K562 (cell line): ENCODE data around the gene SHC1. TPM values are rescaled to one million over a fixed set of nuclear protein-coding genes. Genes with fewer than 3 reads are reported as not detected.

ENCODE experiments used
- FOXJ2 ChIP-seq: fragments of 200-800 bp; sonication (Bioruptor generic); IDR thresholded peaks from 2 replicates; pipeline ENCODE4 v1.6.1; 2016; ENCODE audit warnings: missing genetic modification characterization, missing compliant biosample characterization
- FUS ChIP-seq: fragments of 200-400 bp; formaldehyde crosslinking; optimal IDR thresholded peaks from 2 replicates; pipeline ENCODE3; 2017; ENCODE audit warnings: low read depth, low read length
- ILK ChIP-seq: fragments of 450-650 bp; IDR thresholded peaks from 2 replicates; pipeline ENCODE4 v1.6.1; 2016; ENCODE audit warnings: missing genetic modification characterization, low read depth, mild to moderate bottlenecking, missing compliant biosample characterization, moderate library complexity, borderline replicate concordance
- KLF1 ChIP-seq: fragments of 450-650 bp; IDR thresholded peaks from 2 replicates; pipeline ENCODE4 v1.6.1; 2016; ENCODE audit warnings: missing genetic modification characterization, missing compliant biosample characterization
- KLF6 ChIP-seq: fragments of 250-450 bp; sonication (Bioruptor Pico); IDR thresholded peaks from 2 replicates; pipeline ENCODE4 v1.4.0; 2020; ENCODE audit warnings: mild to moderate bottlenecking, moderate library complexity, borderline replicate concordance
- MYNN ChIP-seq, 2 experiments: sonication (generic); formaldehyde crosslinking in 1 of 2; IDR thresholded peaks; 2 replicates each; pipeline versions ENCODE4 v1.5.0 to v1.6.1; 2016 to 2020; ENCODE audit warnings: antibody characterized with exemption in 1 of 2, missing genetic modification reagents in 1 of 2
- NFYB ChIP-seq: IDR thresholded peaks from 2 replicates; pipeline ENCODE4 v1.6.1; 2011; ENCODE audit warnings: mild to moderate bottlenecking, moderate library complexity; ENCODE audit not compliant: insufficient read length; ENCODE audit errors: extremely low read depth
- NR2C2 ChIP-seq, 2 experiments: fragments of 200-800 bp in 1 of 2; sonication (Bioruptor generic) in 1 of 2; sonication (generic) in 1 of 2; formaldehyde crosslinking in 1 of 2; IDR thresholded peaks; 2 replicates each; pipeline versions ENCODE4 v1.6.1 to v1.8.0; 2016 to 2022; ENCODE audit warnings: mild to moderate bottlenecking in 1 of 2, missing compliant biosample characterization in 1 of 2, missing genetic modification characterization in 1 of 2, missing genetic modification reagents in 1 of 2
- SIN3B ChIP-seq: fragments of 450-650 bp; IDR thresholded peaks from 2 replicates; pipeline ENCODE4 v1.6.1; 2017; ENCODE audit warnings: low read depth, mild to moderate bottlenecking, moderate library complexity
- SMAD2 ChIP-seq: fragments of 150-350 bp; IDR thresholded peaks from 2 replicates; pipeline ENCODE4 v1.6.1; 2014; ENCODE audit warnings: low read depth, mild to moderate bottlenecking, low read length
- SRSF1 ChIP-seq: fragments of 200-400 bp; formaldehyde crosslinking; IDR thresholded peaks from 2 replicates; pipeline ENCODE4 v1.6.1; 2017; ENCODE audit warnings: mild to moderate bottlenecking, low read depth, low read length, moderate library complexity
- SRSF7 ChIP-seq: fragments of 200-400 bp; formaldehyde crosslinking; optimal IDR thresholded peaks from 2 replicates; pipeline ENCODE3; 2017; ENCODE audit warnings: mild to moderate bottlenecking, low read depth, low read length
- ZEB2 ChIP-seq: fragments of 450-650 bp; IDR thresholded peaks from 2 replicates; pipeline ENCODE4 v1.6.1; 2016
- ZNF133 ChIP-seq: fragments of 250-450 bp; sonication (Bioruptor Pico); IDR thresholded peaks from 2 replicates; pipeline ENCODE4 v1.4.0; 2020; ENCODE audit warnings: mild to moderate bottlenecking
- ZNF79 ChIP-seq: fragments of 250-450 bp; sonication (Bioruptor Pico); IDR thresholded peaks from 2 replicates; pipeline ENCODE4 v1.4.0; 2020; ENCODE audit warnings: low read depth, mild to moderate bottlenecking, moderate library complexity
- polyA plus RNA-seq, 8 experiments: library from polyadenylated mRNA; depleted of rRNA in 4 of 8; stranded (reverse) in 5 of 8; unstranded in 3 of 8; fragments of >200 nt; fragmentation: Nextera tagmentation in 2 of 8; fragmentation: Illumina TruSeq in 1 of 8; extraction: Ambion mirVana in 2 of 8; extraction: Trizol in 1 of 8; gene quantifications; 2 replicates each; pipeline versions ENCODE4 v1.2.1 to v1.2.3, GENCODE V29; 2011 to 2014; ENCODE audit warnings: inconsistent platforms in 1 of 8, missing spikeins in 1 of 8
- total RNA-seq, 7 experiments: library from RNA; depleted of rRNA in 6 of 7; stranded (reverse); fragments of >200 nt in 6 of 7; fragmentation: Illumina TruSeq in 2 of 7; extraction: Trizol in 2 of 7; gene quantifications; 2 replicates each; pipeline versions ENCODE4 v1.2.1 to v1.2.3, GENCODE V29; 2011 to 2021; ENCODE audit warnings: low replicate concordance in 1 of 7
- TF ChIP-seq, protein P1 (sequence below): fragments of 450-650 bp; IDR thresholded peaks from 2 replicates; pipeline ENCODE4 v1.6.1; 2017; ENCODE audit warnings: antibody characterized with exemption, mild to moderate bottlenecking
- TF ChIP-seq, protein P2 (sequence below): fragments of 450-650 bp; conservative IDR thresholded peaks from 2 replicates; pipeline ENCODE4 v1.6.1; 2016; ENCODE audit warnings: missing genetic modification characterization, low read depth, mild to moderate bottlenecking, control low read depth, missing compliant biosample characterization
- TF ChIP-seq, protein P3 (sequence below), 2 experiments: IDR thresholded peaks in 1 of 2; conservative IDR thresholded peaks in 1 of 2; 2 replicates each; pipeline ENCODE4 v1.6.1; 2016; ENCODE audit warnings: low read depth in 2 of 2, mild to moderate bottlenecking in 1 of 2, missing compliant biosample characterization in 1 of 2, missing genetic modification characterization in 1 of 2, moderate library complexity in 1 of 2

Gene SHC1
- total and polyA plus RNA-seq, 9 of the 15 experiments (the other 6 are each of a cell fraction or from before 2014, with no cell fraction given) = 4.1 to 113 (median 51.9) TPM

DNA sequence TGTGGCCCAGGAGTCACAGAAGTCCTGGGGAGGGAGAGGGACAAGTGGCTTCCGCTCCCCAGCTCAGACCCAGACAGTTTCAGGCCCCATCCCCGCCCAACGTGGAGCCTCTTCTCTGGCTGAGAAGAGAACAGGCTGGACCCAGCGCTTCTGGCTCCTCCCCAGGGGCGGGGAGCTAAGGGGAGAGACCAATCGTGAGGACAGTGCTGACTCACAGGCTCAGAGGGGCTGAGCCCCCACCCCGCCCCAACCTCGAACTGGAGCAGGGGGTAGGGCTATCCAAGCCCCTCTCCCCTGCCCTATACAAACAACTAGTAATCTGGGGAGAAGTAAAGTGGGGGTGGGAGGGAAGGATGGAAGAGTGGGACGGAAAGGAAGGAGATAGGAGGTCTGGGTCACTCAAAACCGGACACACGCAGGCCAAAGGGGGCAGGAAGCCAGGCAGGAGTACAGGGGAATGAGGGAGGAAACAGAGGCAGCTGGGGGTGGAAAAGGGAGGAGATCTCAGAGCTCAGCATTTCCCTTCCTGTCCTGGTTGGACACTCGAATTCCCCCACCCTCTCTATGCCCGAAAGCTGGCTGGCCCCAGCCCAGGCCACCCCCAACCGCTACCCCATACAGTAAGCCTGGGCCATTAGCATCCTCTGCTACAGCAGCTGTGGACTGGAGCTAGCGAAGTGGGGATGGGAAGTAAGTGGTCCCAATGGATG is at the start of gene SHC1 (continued):
- TF ChIP-seq ZNF79 (CRISPR knock-in tag) (no peak), SIN3B (no peak), NR2C2 (CRISPR knock-in tag; IDR thresholded peaks at IDR 0.05) (no peak), NR2C2 (tag; IDR thresholded peaks at IDR 0.05) (peak; percentile 57), FUS (no peak), KLF6 (CRISPR knock-in tag) (no peak), MYNN (IDR thresholded peaks at IDR 0.05) (no peak), MYNN (CRISPR knock-in tag; IDR thresholded peaks at IDR 0.05) (no peak), ILK (tag) (no peak), KLF1 (tag) (no peak), SRSF7 (no peak), NFYB (no peak), FOXJ2 (tag) (no peak), SRSF1 (no peak), ZEB2 (no peak), SMAD2 (no peak), ZNF133 (CRISPR knock-in tag) (no peak)
- TF ChIP-seq, protein P1, sequence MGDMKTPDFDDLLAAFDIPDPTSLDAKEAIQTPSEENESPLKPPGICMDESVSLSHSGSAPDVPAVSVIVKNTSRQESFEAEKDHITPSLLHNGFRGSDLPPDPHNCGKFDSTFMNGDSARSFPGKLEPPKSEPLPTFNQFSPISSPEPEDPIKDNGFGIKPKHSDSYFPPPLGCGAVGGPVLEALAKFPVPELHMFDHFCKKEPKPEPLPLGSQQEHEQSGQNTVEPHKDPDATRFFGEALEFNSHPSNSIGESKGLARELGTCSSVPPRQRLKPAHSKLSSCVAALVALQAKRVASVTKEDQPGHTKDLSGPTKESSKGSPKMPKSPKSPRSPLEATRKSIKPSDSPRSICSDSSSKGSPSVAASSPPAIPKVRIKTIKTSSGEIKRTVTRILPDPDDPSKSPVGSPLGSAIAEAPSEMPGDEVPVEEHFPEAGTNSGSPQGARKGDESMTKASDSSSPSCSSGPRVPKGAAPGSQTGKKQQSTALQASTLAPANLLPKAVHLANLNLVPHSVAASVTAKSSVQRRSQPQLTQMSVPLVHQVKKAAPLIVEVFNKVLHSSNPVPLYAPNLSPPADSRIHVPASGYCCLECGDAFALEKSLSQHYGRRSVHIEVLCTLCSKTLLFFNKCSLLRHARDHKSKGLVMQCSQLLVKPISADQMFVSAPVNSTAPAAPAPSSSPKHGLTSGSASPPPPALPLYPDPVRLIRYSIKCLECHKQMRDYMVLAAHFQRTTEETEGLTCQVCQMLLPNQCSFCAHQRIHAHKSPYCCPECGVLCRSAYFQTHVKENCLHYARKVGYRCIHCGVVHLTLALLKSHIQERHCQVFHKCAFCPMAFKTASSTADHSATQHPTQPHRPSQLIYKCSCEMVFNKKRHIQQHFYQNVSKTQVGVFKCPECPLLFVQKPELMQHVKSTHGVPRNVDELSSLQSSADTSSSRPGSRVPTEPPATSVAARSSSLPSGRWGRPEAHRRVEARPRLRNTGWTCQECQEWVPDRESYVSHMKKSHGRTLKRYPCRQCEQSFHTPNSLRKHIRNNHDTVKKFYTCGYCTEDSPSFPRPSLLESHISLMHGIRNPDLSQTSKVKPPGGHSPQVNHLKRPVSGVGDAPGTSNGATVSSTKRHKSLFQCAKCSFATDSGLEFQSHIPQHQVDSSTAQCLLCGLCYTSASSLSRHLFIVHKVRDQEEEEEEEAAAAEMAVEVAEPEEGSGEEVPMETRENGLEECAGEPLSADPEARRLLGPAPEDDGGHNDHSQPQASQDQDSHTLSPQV = 0 out of 2 replicates have a peak, but pooled peaks have one; percentile 44
- TF ChIP-seq, protein P2, sequence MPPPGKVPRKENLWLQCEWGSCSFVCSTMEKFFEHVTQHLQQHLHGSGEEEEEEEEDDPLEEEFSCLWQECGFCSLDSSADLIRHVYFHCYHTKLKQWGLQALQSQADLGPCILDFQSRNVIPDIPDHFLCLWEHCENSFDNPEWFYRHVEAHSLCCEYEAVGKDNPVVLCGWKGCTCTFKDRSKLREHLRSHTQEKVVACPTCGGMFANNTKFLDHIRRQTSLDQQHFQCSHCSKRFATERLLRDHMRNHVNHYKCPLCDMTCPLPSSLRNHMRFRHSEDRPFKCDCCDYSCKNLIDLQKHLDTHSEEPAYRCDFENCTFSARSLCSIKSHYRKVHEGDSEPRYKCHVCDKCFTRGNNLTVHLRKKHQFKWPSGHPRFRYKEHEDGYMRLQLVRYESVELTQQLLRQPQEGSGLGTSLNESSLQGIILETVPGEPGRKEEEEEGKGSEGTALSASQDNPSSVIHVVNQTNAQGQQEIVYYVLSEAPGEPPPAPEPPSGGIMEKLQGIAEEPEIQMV (tag) = no peak
- TF ChIP-seq, protein P3, sequence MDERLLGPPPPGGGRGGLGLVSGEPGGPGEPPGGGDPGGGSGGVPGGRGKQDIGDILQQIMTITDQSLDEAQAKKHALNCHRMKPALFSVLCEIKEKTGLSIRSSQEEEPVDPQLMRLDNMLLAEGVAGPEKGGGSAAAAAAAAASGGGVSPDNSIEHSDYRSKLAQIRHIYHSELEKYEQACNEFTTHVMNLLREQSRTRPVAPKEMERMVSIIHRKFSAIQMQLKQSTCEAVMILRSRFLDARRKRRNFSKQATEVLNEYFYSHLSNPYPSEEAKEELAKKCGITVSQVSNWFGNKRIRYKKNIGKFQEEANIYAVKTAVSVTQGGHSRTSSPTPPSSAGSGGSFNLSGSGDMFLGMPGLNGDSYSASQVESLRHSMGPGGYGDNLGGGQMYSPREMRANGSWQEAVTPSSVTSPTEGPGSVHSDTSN (CRISPR knock-in tag; IDR thresholded peaks at IDR 0.05; ENCODE audit: low read depth) = no peak
- TF ChIP-seq, protein P3 (tag; conservative IDR thresholded peaks at IDR 0.05; ENCODE audit: low read depth) = no peak
